Measurements from ENCODE around the gene ARAP2.

GRCh38 chr4:36236159-36236558, 8.2 kb downstream of the ARAP2 start:
- TF ChIP-seq CTCF (conservative IDR thresholded peaks at IDR 0.05; ENCODE audit: low read depth in 2 of 2) (no peak), POLR2AphosphoS5 (IDR thresholded peaks at IDR 0.05; ENCODE audit: low read depth) (no peak)

Measured in GM23338 (cell line).